GM18511 (cell line): ENCODE data around the gene PRKCH.

Source experiments
- ATAC-seq: cut with Tn5 transposase; IDR thresholded peaks from one replicate; pipeline ENCODE4 v1.9.1; 2021; ENCODE audit warnings: mild to moderate bottlenecking, moderate library complexity; ENCODE audit not compliant: unreplicated experiment

Gene PRKCH

GRCh38 chr14:61484826-61485584 is 163.6 kb downstream of the PRKCH start:
- no peak for ATAC-seq

- no peak for ATAC-seq
Observed at GRCh38 chr14:61485661-61486060, 164.3 kb downstream of the PRKCH start.

GRCh38 chr14:61486930-61487495 is 165.6 kb downstream of the PRKCH start:
- no peak for ATAC-seq

GRCh38 chr14:61488417-61489401 is 167.3 kb downstream of the PRKCH start:
- no peak for ATAC-seq

- ATAC-seq = no peak
Observed at GRCh38 chr14:61489512-61489911, 168.1 kb downstream of the PRKCH start.

GRCh38 chr14:61489932-61490331 is 168.6 kb downstream of the PRKCH start:
- ATAC-seq = no peak

- ATAC-seq = no peak
Observed at GRCh38 chr14:61491224-61491623, 169.8 kb downstream of the PRKCH start.

- ATAC-seq = no peak
Observed at GRCh38 chr14:61491876-61492434, 170.6 kb downstream of the PRKCH start.

- ATAC-seq = no peak
Observed at GRCh38 chr14:61492474-61492873, 171.1 kb downstream of the PRKCH start.

- ATAC-seq = no peak
Observed at GRCh38 chr14:61493239-61493638, 171.9 kb downstream of the PRKCH start.

GRCh38 chr14:61494018-61494417 is 172.6 kb downstream of the PRKCH start:
- no peak for ATAC-seq

- no peak for ATAC-seq
Observed at GRCh38 chr14:61495809-61496208, 174.4 kb downstream of the PRKCH start.

GRCh38 chr14:61498303-61498702 is 176.9 kb downstream of the PRKCH start:
- ATAC-seq = no peak

- ATAC-seq = no peak
Observed at GRCh38 chr14:61498811-61499210, 177.4 kb downstream of the PRKCH start.

- ATAC-seq = no peak
Observed at GRCh38 chr14:61499991-61500390, 178.6 kb downstream of the PRKCH start.

- ATAC-seq = no peak
Observed at GRCh38 chr14:61501714-61502458, 180.5 kb downstream of the PRKCH start.

- ATAC-seq = peak; percentile 21
Observed at GRCh38 chr14:61502459-61503093, 181.2 kb downstream of the PRKCH start.

- peak; percentile 88 for ATAC-seq
Observed at GRCh38 chr14:61503167-61503801, 181.9 kb downstream of the PRKCH start.

- ATAC-seq = no peak
Observed at GRCh38 chr14:61504901-61505300, 183.5 kb downstream of the PRKCH start.
